H1 (cell line): ENCODE data around the gene UPF1. TPM values are rescaled to one million over a fixed set of nuclear protein-coding genes. Genes with fewer than 3 reads are reported as not detected.

Source experiments
- CTCF ChIA-PET: fragments of 300-600 bp; sonication (Branson Sonifier 250); formaldehyde crosslinking; loops from one replicate; lab custom pipeline; 2021; ENCODE audit not compliant: partially characterized antibody; lab: Charles Lee
- POLR2A ChIA-PET: fragments of 300-600 bp; sonication (Branson Sonifier 250); formaldehyde crosslinking; loops from one replicate; lab custom pipeline; 2021; ENCODE audit warnings: inconsistent platforms; ENCODE audit not compliant: partially characterized antibody; lab: Charles Lee
- DNase-seq, 2 experiments: peaks; one replicate each; pipeline versions ENCODE4 v3.0.0 to v3.0.0-alpha.2; 2010 to 2022; ENCODE audit warnings: low spot score in 2 of 2, low read depth in 1 of 2, mixed read lengths in 1 of 2
- FAIRE-seq: peaks from 2 replicates; lab custom pipeline; 2011; peaks lifted over from hg19 to GRCh38; lab: Jason Lieb, UNC
- H2AFZ ChIP-seq: 2 replicates; pipeline ENCODE4 v1.8.1; 2012; ENCODE audit warnings: low read length, inconsistent platforms
- H2AK5ac ChIP-seq: 2 replicates; pipeline ENCODE4 v1.6.1; 2013; ENCODE audit warnings: low read depth, low read length
- H2BK120ac ChIP-seq: replicated peaks from 2 replicates; pipeline ENCODE3; 2013; ENCODE audit warnings: low read depth, low read length, inconsistent platforms
- H2BK12ac ChIP-seq: 2 replicates; pipeline ENCODE4 v1.6.1; 2013; ENCODE audit warnings: low read depth, low read length
- H2BK15ac ChIP-seq: 2 replicates; pipeline ENCODE4 v1.6.1; 2013; ENCODE audit warnings: low read length
- H2BK20ac ChIP-seq: 2 replicates; pipeline ENCODE4 v1.6.1; 2013; ENCODE audit warnings: low read length
- H2BK5ac ChIP-seq: 2 replicates; pipeline ENCODE4 v1.6.1; 2013; ENCODE audit warnings: low read depth, low read length
- H3K14ac ChIP-seq: 2 replicates; pipeline ENCODE4 v1.6.1; 2013; ENCODE audit warnings: inconsistent platforms; ENCODE audit not compliant: insufficient read length
- H3K18ac ChIP-seq: 2 replicates; pipeline ENCODE4 v1.6.1; 2013; ENCODE audit warnings: low read length; ENCODE audit errors: extremely low read depth
- H3K23ac ChIP-seq: 2 replicates; pipeline ENCODE4 v1.6.1; 2013; ENCODE audit warnings: inconsistent platforms; ENCODE audit not compliant: insufficient read length
- H3K23me2 ChIP-seq: 2 replicates; pipeline ENCODE4 v1.6.1; 2013; ENCODE audit warnings: low read depth, low read length
- H3K27ac ChIP-seq: 2 replicates; pipeline ENCODE4 v1.6.1; 2011; ENCODE audit warnings: low read depth, low read length, inconsistent platforms
- H3K27me3 ChIP-seq, 4 experiments: replicated peaks in 1 of 4; 1 replicate in 1 of 4; 2 replicates in 3 of 4; pipeline versions ENCODE4 v1.6.1 to v1.8.1; 2011 to 2013; ENCODE audit warnings: low read length in 3 of 4, mild to moderate bottlenecking in 3 of 4, inconsistent platforms in 2 of 4, mixed read lengths in 2 of 4, moderate library complexity in 1 of 4; ENCODE audit not compliant: control insufficient read depth in 3 of 4, insufficient read depth in 3 of 4; ENCODE audit errors: extremely low read depth in 1 of 4
- H3K36me3 ChIP-seq, 4 experiments: 2 replicates each; pipeline versions ENCODE4 v1.6.1 to v1.8.1; 2011 to 2013; ENCODE audit warnings: mild to moderate bottlenecking in 4 of 4, low read length in 3 of 4, moderate library complexity in 2 of 4, control low read depth in 1 of 4, inconsistent platforms in 1 of 4; ENCODE audit not compliant: insufficient read depth in 4 of 4, control insufficient read depth in 2 of 4
- H3K4ac ChIP-seq: replicated peaks from 2 replicates; pipeline ENCODE3; 2013; ENCODE audit warnings: low read length, low read depth, mixed read lengths, inconsistent platforms; ENCODE audit not compliant: insufficient read length
- H3K4me1 ChIP-seq, 4 experiments: replicated peaks in 1 of 4; 1 replicate in 1 of 4; 2 replicates in 3 of 4; pipeline versions ENCODE4 v1.6.1 to v1.8.1; 2011 to 2013; ENCODE audit warnings: low read length in 3 of 4, inconsistent platforms in 2 of 4, mixed read lengths in 1 of 4; ENCODE audit not compliant: insufficient read depth in 4 of 4, control insufficient read depth in 3 of 4
- H3K4me2 ChIP-seq, 2 experiments: 2 replicates each; pipeline versions ENCODE4 v1.6.1 to v1.8.1; 2011 to 2013; ENCODE audit warnings: low read depth in 2 of 2, low read length in 2 of 2, control low read depth in 1 of 2, inconsistent platforms in 1 of 2, mild to moderate bottlenecking in 1 of 2; ENCODE audit not compliant: insufficient read depth in 1 of 2
- H3K4me3 ChIP-seq, 4 experiments: fragments of 200-600, 300-600 bp in 1 of 4; sonication (generic), shearing (Covaris generic), sonication (Bioruptor Twin) in 1 of 4; 2 replicates each; pipeline versions ENCODE4 v1.5.1 to v1.8.1; 2011 to 2016; ENCODE audit warnings: low read length in 4 of 4, low read depth in 3 of 4, control low read depth in 2 of 4, inconsistent platforms in 2 of 4, mild to moderate bottlenecking in 2 of 4, mixed read lengths in 1 of 4, moderate library complexity in 1 of 4; ENCODE audit not compliant: insufficient read depth in 2 of 4; ENCODE audit errors: extremely low read depth in 1 of 4
- H3K56ac ChIP-seq: replicated peaks from 2 replicates; pipeline ENCODE3; 2013; ENCODE audit warnings: low read depth, mild to moderate bottlenecking, mixed read lengths, low read length, inconsistent platforms; ENCODE audit not compliant: insufficient read length
- H3K79me1 ChIP-seq: 2 replicates; pipeline ENCODE4 v1.6.1; 2013; ENCODE audit warnings: low read depth, low read length, control low read depth
- H3K79me2 ChIP-seq, 2 experiments: 2 replicates each; pipeline versions ENCODE4 v1.6.1 to v1.8.1; 2012 to 2013; ENCODE audit warnings: low read length in 2 of 2, mild to moderate bottlenecking in 2 of 2, inconsistent platforms in 1 of 2; ENCODE audit not compliant: insufficient read depth in 2 of 2, control insufficient read depth in 1 of 2
- H3K9ac ChIP-seq, 4 experiments: replicated peaks in 1 of 4; 1 replicate in 1 of 4; 2 replicates in 3 of 4; pipeline versions ENCODE4 v1.6.1 to v1.8.1; 2011 to 2013; ENCODE audit warnings: low read depth in 3 of 4, low read length in 3 of 4, control low read depth in 2 of 4, mild to moderate bottlenecking in 2 of 4, moderate library complexity in 2 of 4, inconsistent platforms in 1 of 4; ENCODE audit errors: extremely low read depth in 1 of 4
- H3K9me3 ChIP-seq, 2 experiments: 2 replicates each; pipeline versions ENCODE4 v1.6.1 to v1.8.1; 2012 to 2013; ENCODE audit warnings: mild to moderate bottlenecking in 2 of 2, moderate library complexity in 2 of 2, control low read depth in 1 of 2, inconsistent platforms in 1 of 2, low read depth in 1 of 2, low read length in 1 of 2, mixed read lengths in 1 of 2; ENCODE audit not compliant: insufficient read depth in 2 of 2
- H4K20me1 ChIP-seq, 2 experiments: replicated peaks in 1 of 2; 2 replicates each; pipeline versions ENCODE3 to v1.8.1; 2011 to 2013; ENCODE audit warnings: inconsistent platforms in 2 of 2, low read length in 2 of 2, mild to moderate bottlenecking in 1 of 2; ENCODE audit not compliant: insufficient read depth in 2 of 2, control insufficient read depth in 1 of 2
- H4K5ac ChIP-seq: 2 replicates; pipeline ENCODE4 v1.6.1; 2013; ENCODE audit warnings: low read length, low read depth, mixed read lengths, inconsistent platforms; ENCODE audit not compliant: insufficient read length
- H4K8ac ChIP-seq: 2 replicates; pipeline ENCODE4 v1.8.0; 2013; ENCODE audit warnings: mild to moderate bottlenecking, moderate library complexity, low read length, inconsistent platforms; ENCODE audit not compliant: insufficient read depth; ENCODE audit errors: extremely low read depth
- H4K91ac ChIP-seq: replicated peaks from 2 replicates; pipeline ENCODE3; 2013; ENCODE audit warnings: low read length, mixed read lengths, inconsistent platforms; ENCODE audit not compliant: insufficient read length
- EP300 ChIP-seq, 2 experiments: IDR thresholded peaks; 1 replicate in 1 of 2; 2 replicates in 1 of 2; pipeline ENCODE4 v1.6.1; 2011 to 2012; ENCODE audit warnings: low read depth in 2 of 2, low read length in 2 of 2, mild to moderate bottlenecking in 2 of 2, borderline replicate concordance in 1 of 2, inconsistent platforms in 1 of 2, moderate library complexity in 1 of 2
- KDM4A ChIP-seq: IDR thresholded peaks from one replicate; pipeline ENCODE4 v1.7.1; 2012; ENCODE audit warnings: low read depth, mild to moderate bottlenecking, moderate library complexity, low read length, inconsistent platforms; ENCODE audit not compliant: severe bottlenecking
- RBBP5 ChIP-seq: IDR thresholded peaks from 2 replicates; pipeline ENCODE4 v1.7.1; 2012; ENCODE audit warnings: low read depth, mild to moderate bottlenecking, inconsistent platforms, low read length, moderate library complexity, borderline replicate concordance
- RFX5 ChIP-seq: IDR thresholded peaks from 2 replicates; pipeline ENCODE4 v1.6.1; 2011; ENCODE audit warnings: low read depth, low read length, improper control_type of control experiment, borderline replicate concordance
- SRF ChIP-seq: IDR thresholded peaks from 2 replicates; pipeline ENCODE4 v1.6.1; 2011; ENCODE audit warnings: mild to moderate bottlenecking, low read depth, low read length, moderate library complexity
- TBP ChIP-seq: IDR thresholded peaks from 2 replicates; pipeline ENCODE4 v1.6.1; 2011; ENCODE audit warnings: low read depth, low read length, improper control_type of control experiment
- WGBS, 2 experiments: shearing (Covaris generic) in 1 of 2; methylation state at CpG; one replicate each; pipeline versions ENCODE4 v1.1.6 to v1.1.7; 2013 to 2015; ENCODE audit warnings: low lambda C conversion rate in 2 of 2, mixed read lengths in 2 of 2, inconsistent platforms in 1 of 2, low coverage in 1 of 2, missing lambda C conversion rate in 1 of 2; ENCODE audit not compliant: insufficient replicate concordance in 2 of 2, insufficient coverage in 1 of 2, insufficient read length in 1 of 2; ENCODE audit errors: extremely low coverage in 1 of 2, missing lambda C conversion rate in 1 of 2; 5-methylcytosine and 5-hydroxymethylcytosine counted together
- polyA plus RNA-seq, 7 experiments: library from polyadenylated mRNA; depleted of rRNA in 3 of 7; stranded (reverse) in 5 of 7; unstranded in 2 of 7; fragments of >200 nt in 5 of 7; fragments of 200-250 nt in 2 of 7; gene quantifications; 1 replicate in 5 of 7; 2 replicates in 1 of 7; 4 replicates in 1 of 7; pipeline versions ENCODE4 v1.2.1 to v1.2.3, GENCODE V29; 2011 to 2013; ENCODE audit warnings: missing spikeins in 2 of 7, mixed read lengths in 2 of 7
- total RNA-seq: library from RNA; stranded (reverse); fragmentation: NEBNext Ultra II Directional; extraction: Animal tissue kit (Norgen Biotek cat#: 25700); gene quantifications from 2 replicates; pipeline ENCODE4 v1.2.1, GENCODE V29; 2021
- TF ChIP-seq, protein P1 (sequence below): IDR thresholded peaks from 2 replicates; pipeline ENCODE4 v1.6.1; 2011; ENCODE audit warnings: low read length, improper control_type of control experiment
- TF ChIP-seq, protein P2 (sequence below): IDR thresholded peaks from 2 replicates; pipeline ENCODE4 v1.6.1; 2012; ENCODE audit warnings: inconsistent platforms

UPF1 gene
- total and polyA plus RNA-seq, 2 of the 8 experiments (the other 6 are each of a cell fraction or from before 2014, with no cell fraction given) = 46.4 to 62.0 TPM

DNA sequence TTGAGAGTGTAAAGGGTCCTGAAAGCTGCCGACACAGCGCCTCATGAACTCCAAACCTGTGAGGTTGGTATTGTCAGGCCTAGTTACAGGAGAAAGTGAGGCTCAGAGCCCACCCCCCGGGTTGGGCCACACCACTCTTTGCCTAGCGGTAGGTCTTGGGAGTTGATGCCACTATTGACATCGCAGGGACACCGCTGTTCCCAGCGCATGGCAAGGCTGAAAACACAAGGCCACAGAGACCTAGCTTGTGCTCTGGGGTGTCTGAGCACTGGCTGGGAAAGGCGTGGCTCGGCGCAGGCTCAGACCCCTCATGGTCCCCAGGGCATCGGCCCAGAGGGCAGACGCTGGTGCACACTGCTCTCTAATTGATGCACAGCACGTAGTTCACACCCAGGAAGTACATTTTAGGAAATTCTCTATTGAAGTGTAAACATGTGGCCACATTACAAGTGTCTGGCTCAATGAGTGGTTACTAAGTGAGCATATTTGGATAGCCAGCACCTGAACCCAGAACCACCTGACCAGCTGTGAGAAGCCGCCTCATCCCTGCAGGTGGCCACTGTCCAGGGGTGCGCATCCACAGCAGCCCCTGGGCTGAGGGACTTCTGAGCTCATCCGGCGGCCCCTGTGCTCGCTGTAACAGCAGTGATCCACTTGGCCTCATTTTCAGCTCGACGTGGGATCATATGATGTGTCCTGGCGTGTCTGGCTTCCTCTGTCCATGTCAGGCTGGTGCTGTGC, 27.3 kb downstream of the UPF1 start:
- ChIA-PET POLR2A (interaction anchor here (0.6 to 1.3 kb wide), 3 partner anchors 17 to 35 kb away, joined by 3 read pairs; no protein-coding TSS in a partner anchor), CTCF (interaction anchor here (0.8 to 15.1 kb wide), 7 partner anchors 7 to 373 kb away, joined by 3 to 247 read pairs (median 5); no protein-coding TSS in a partner anchor)
- H3K4me2 ChIP-seq = no peak overlapping the region
- H3K23me2 ChIP-seq = no peaks in the 10 kb centered on the region
- no peak overlapping the region for H4K5ac ChIP-seq
- no peak overlapping the region for H4K8ac ChIP-seq
- no peaks in the 10 kb centered on the region for H3K79me1 ChIP-seq
- WGBS, 2 experiments = 90% methylated on average over 21 of the region's 21 CpGs; no CpG with 5 or more reads in 1 of the 2 experiments
- H3K56ac ChIP-seq = no peak overlapping the region
- no peaks in the 10 kb centered on the region for H3K9me3 ChIP-seq
- H2BK15ac ChIP-seq = no peak overlapping the region
- no peak overlapping the region for H3K9ac ChIP-seq
- H2BK5ac ChIP-seq = no peak overlapping the region
- no peak overlapping the region for H3K27ac ChIP-seq
- H2AFZ ChIP-seq = no peak overlapping the region
- no peak overlapping the region for H3K18ac ChIP-seq
- H3K4ac ChIP-seq = no peak overlapping the region
- TF ChIP-seq SRF (no peak), RFX5 (no peak), RBBP5 (no peak), EP300 (IDR thresholded peaks at IDR 0.05; ENCODE audit: borderline replicate concordance in 1 of 2, low read depth in 2 of 2, low read length in 2 of 2) (no peak), KDM4A (no peak), TBP (no peak)
- TF ChIP-seq, protein P1, sequence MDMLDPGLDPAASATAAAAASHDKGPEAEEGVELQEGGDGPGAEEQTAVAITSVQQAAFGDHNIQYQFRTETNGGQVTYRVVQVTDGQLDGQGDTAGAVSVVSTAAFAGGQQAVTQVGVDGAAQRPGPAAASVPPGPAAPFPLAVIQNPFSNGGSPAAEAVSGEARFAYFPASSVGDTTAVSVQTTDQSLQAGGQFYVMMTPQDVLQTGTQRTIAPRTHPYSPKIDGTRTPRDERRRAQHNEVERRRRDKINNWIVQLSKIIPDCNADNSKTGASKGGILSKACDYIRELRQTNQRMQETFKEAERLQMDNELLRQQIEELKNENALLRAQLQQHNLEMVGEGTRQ = no peak
- TF ChIP-seq, protein P2, sequence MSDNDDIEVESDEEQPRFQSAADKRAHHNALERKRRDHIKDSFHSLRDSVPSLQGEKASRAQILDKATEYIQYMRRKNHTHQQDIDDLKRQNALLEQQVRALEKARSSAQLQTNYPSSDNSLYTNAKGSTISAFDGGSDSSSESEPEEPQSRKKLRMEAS = no peak
- peaks cover 16 to 31% of the 10 kb centered on the region in 2 experiments for H4K20me1 ChIP-seq
- H3K27me3 ChIP-seq = no peaks in the 10 kb centered on the region
- peaks cover 52 to 89% (median 81%) of the 10 kb centered on the region in 4 experiments for H3K36me3 ChIP-seq
- FAIRE-seq = no peak
- no peaks in the 10 kb centered on the region for H3K79me2 ChIP-seq
- no peak overlapping the region for H2BK12ac ChIP-seq
- H3K4me3 ChIP-seq = no peak overlapping the region
- H3K14ac ChIP-seq = no peak overlapping the region
- no peak overlapping the region for H2BK120ac ChIP-seq
- H3K4me1 ChIP-seq = no peaks in the 10 kb centered on the region
- H3K23ac ChIP-seq = no peak overlapping the region
- DNase-seq = no peak
- H4K91ac ChIP-seq = no peak overlapping the region
- no peak overlapping the region for H2AK5ac ChIP-seq
- no peak overlapping the region for H2BK20ac ChIP-seq
